Mesothelial cell of epicardium (in vitro differentiated cells): ENCODE measurements around the gene GALC. TPM values are rescaled to one million over a fixed set of nuclear protein-coding genes. Genes with fewer than 3 reads are reported as not detected.
A peak's percentile ranks its signal among the peaks of the same experiment; 100 is the strongest.

Experiments used
- DNase-seq, 2 experiments: peaks; one replicate each; pipeline ENCODE4 v3.0.0; 2021; ENCODE audit warnings: low spot score in 2 of 2; ENCODE audit not compliant: unreplicated experiment in 2 of 2
- H3K27ac Mint-ChIP-seq: 2 replicates; pipeline ENCODE4 v1.8.0; 2021; ENCODE audit warnings: mixed read lengths
- H3K27me3 Mint-ChIP-seq: 2 replicates; pipeline ENCODE4 v1.8.0; 2021; ENCODE audit warnings: low read depth, mixed read lengths
- H3K36me3 Mint-ChIP-seq: 2 replicates; pipeline ENCODE4 v1.8.0; 2021; ENCODE audit warnings: mixed read lengths
- H3K4me1 Mint-ChIP-seq: 2 replicates; pipeline ENCODE4 v1.8.0; 2021; ENCODE audit warnings: mixed read lengths
- H3K4me3 Mint-ChIP-seq: 2 replicates; pipeline ENCODE4 v1.8.0; 2021; ENCODE audit warnings: mild to moderate bottlenecking, moderate library complexity, mixed read lengths
- H3K9me3 Mint-ChIP-seq: 2 replicates; pipeline ENCODE4 v1.8.0; 2021; ENCODE audit warnings: mixed read lengths
- CTCF ChIP-seq: fragments of 200-600 bp; sonication (generic); IDR thresholded peaks from one replicate; pipeline ENCODE4 v1.5.0; 2021; ENCODE audit warnings: antibody characterized with exemption; ENCODE audit not compliant: unreplicated experiment
- total RNA-seq: library from RNA; stranded (reverse); gene quantifications from 3 replicates; pipeline ENCODE4 v1.2.1, GENCODE V29; 2021

The GALC gene
- total RNA-seq, 1 donor from 2014 or later = 26.2 TPM

- no peaks in the 10 kb centered on the region for H3K27me3 Mint-ChIP-seq
- H3K9me3 Mint-ChIP-seq = no peaks in the 10 kb centered on the region
- peak; percentile 74 for TF ChIP-seq CTCF
- H3K27ac Mint-ChIP-seq = no peak overlapping the region
- H3K4me1 Mint-ChIP-seq = peaks cover 19% of the 10 kb centered on the region
- DNase-seq = no peak
- H3K36me3 Mint-ChIP-seq = no peaks in the 10 kb centered on the region
- no peak overlapping the region for H3K4me3 Mint-ChIP-seq
Observed at GRCh38 chr14:87896393-87897380, 96.3 kb downstream of the GALC start.

GRCh38 chr14:87894920-87895319, 98.1 kb downstream of the GALC start:
- no peak for TF ChIP-seq CTCF
- Mint-ChIP-seq H3K27me3 (no peaks in the 10 kb centered on the region), H3K27ac (no peak overlapping the region), H3K4me3 (no peak overlapping the region), H3K4me1 (peaks cover 19% of the 10 kb centered on the region), H3K9me3 (no peaks in the 10 kb centered on the region), H3K36me3 (no peaks in the 10 kb centered on the region)
- no peak for DNase-seq

- H3K27me3 Mint-ChIP-seq = no peaks in the 10 kb centered on the region
- TF ChIP-seq CTCF = no peak
- H3K4me1 Mint-ChIP-seq = peaks cover 15% of the 10 kb centered on the region
- H3K36me3 Mint-ChIP-seq = no peaks in the 10 kb centered on the region
- H3K4me3 Mint-ChIP-seq = no peak overlapping the region
- no peak overlapping the region for H3K27ac Mint-ChIP-seq
- DNase-seq = no peak
- H3K9me3 Mint-ChIP-seq = no peaks in the 10 kb centered on the region
Observed at GRCh38 chr14:87892763-87893162, 100.2 kb downstream of the GALC start.

- Mint-ChIP-seq H3K27me3 (peaks cover 2% of the 10 kb centered on the region), H3K27ac (no peak overlapping the region), H3K36me3 (no peaks in the 10 kb centered on the region), H3K4me1 (no peaks in the 10 kb centered on the region), H3K4me3 (no peak overlapping the region), H3K9me3 (no peaks in the 10 kb centered on the region)
- DNase-seq = no peak
- peak; percentile 38 for TF ChIP-seq CTCF
Observed at GRCh38 chr14:87888136-87888999, 104.6 kb downstream of the GALC start.

GRCh38 chr14:87883750-87884149, 109.2 kb downstream of the GALC start:
- TF ChIP-seq CTCF = no peak
- Mint-ChIP-seq H3K27ac (no peak overlapping the region), H3K27me3 (peaks cover 19% of the 10 kb centered on the region), H3K4me1 (no peaks in the 10 kb centered on the region), H3K36me3 (no peaks in the 10 kb centered on the region), H3K4me3 (no peak overlapping the region), H3K9me3 (no peaks in the 10 kb centered on the region)
- no peak for DNase-seq

Other genes with a start within 250 kb of the GALC start
- gene GPR65, start 12.0 kb upstream of the GALC start, total RNA-seq = not detected in 3 replicates